Right lobe of liver (tissue), 4 donors: ENCODE measurements around the gene SIRPD.

Experiments
- CTCF ChIP-seq, 4 donors: fragments of 200-600 bp in 3 of 4; fragments of 450-650 bp in 1 of 4; IDR thresholded peaks; one replicate each; pipeline versions ENCODE4 v1.5.1 to v1.8.0; 2016 to 2022; ENCODE audit warnings: antibody characterized with exemption in 4 of 4, mild to moderate bottlenecking in 2 of 4
- POLR2A ChIP-seq: fragments of 450-650 bp; IDR thresholded peaks from one replicate; pipeline ENCODE4 v1.6.1; 2017; ENCODE audit warnings: antibody characterized with exemption, mild to moderate bottlenecking
- donor health status: DM: no; HTN: no; CAD: no.
- donor health status: DM: no; HTN: no; CAD: no.
- donor health status: DM: no; HTN: yes; CAD: no.

GRCh38 chr20:1538655-1539054 is 18.9 kb downstream of the SIRPD start:
- TF ChIP-seq POLR2A (no peak), CTCF (IDR thresholded peaks at IDR 0.05) (no peak)
